ENCODE results near the gene ODC1. TPM values are rescaled to one million over a fixed set of nuclear protein-coding genes. Genes with fewer than 3 reads are reported as not detected.
A peak's percentile ranks its signal among the peaks of the same experiment; 100 is the strongest.

ODC1 gene
- polyA plus RNA-seq, 1 donor, result 108 TPM

GRCh38 chr2:10400978-10401951, 46.9 kb downstream of the ODC1 start:
- Histone ChIP-seq H3K27ac (ENCODE audit: low read length) (peak overlapping the region; percentile 13), H3K27me3 (ENCODE audit: control insufficient read depth, insufficient read depth, low read length) (no peaks in the 10 kb centered on the region), H3K4me3 (ENCODE audit: low read length) (no peak overlapping the region), H3K9me3 (ENCODE audit: control insufficient read depth, low read depth, low read length) (no peaks in the 10 kb centered on the region), H3K4me1 (ENCODE audit: control insufficient read depth, insufficient read depth, low read length) (peaks cover 24% of the 10 kb centered on the region), H3K36me3 (ENCODE audit: control insufficient read depth, insufficient read depth, low read length) (peaks cover 31% of the 10 kb centered on the region)
- no CpG with 5 or more reads among the region's 21 CpGs for whole genome bisulfite sequencing (ENCODE audit: insufficient coverage, low lambda C conversion rate)
- DNase-seq, result peak in 1 of 2 donors; percentile 63

- WGBS (ENCODE audit: insufficient coverage, low lambda C conversion rate), result no CpG with 5 or more reads among the region's 11 CpGs
- no peak overlapping the region for H3K4me3 ChIP-seq (ENCODE audit: low read length)
- no peaks in the 10 kb centered on the region for H3K9me3 ChIP-seq (ENCODE audit: control insufficient read depth, low read depth, low read length)
- no peaks in the 10 kb centered on the region for H3K27me3 ChIP-seq (ENCODE audit: control insufficient read depth, insufficient read depth, low read length)
- DNase-seq, result no peak
- peaks cover 24% of the 10 kb centered on the region for H3K4me1 ChIP-seq (ENCODE audit: control insufficient read depth, insufficient read depth, low read length)
- H3K36me3 ChIP-seq (ENCODE audit: control insufficient read depth, insufficient read depth, low read length), result peaks cover 26% of the 10 kb centered on the region
- no peak overlapping the region for H3K27ac ChIP-seq (ENCODE audit: low read length)
Observed at GRCh38 chr2:10400568-10400977, 47.6 kb downstream of the ODC1 start.

GRCh38 chr2:10400002-10400401, 48.1 kb downstream of the ODC1 start:
- Histone ChIP-seq H3K27me3 (ENCODE audit: control insufficient read depth, insufficient read depth, low read length) (no peaks in the 10 kb centered on the region), H3K4me1 (ENCODE audit: control insufficient read depth, insufficient read depth, low read length) (peaks cover 24% of the 10 kb centered on the region), H3K4me3 (ENCODE audit: low read length) (no peak overlapping the region), H3K27ac (ENCODE audit: low read length) (no peak overlapping the region), H3K36me3 (ENCODE audit: control insufficient read depth, insufficient read depth, low read length) (peaks cover 23% of the 10 kb centered on the region), H3K9me3 (ENCODE audit: control insufficient read depth, low read depth, low read length) (no peaks in the 10 kb centered on the region)
- no peak for DNase-seq
- WGBS (ENCODE audit: insufficient coverage, low lambda C conversion rate), result 100% methylated on average over 1 of the region's 14 CpGs

DNA sequence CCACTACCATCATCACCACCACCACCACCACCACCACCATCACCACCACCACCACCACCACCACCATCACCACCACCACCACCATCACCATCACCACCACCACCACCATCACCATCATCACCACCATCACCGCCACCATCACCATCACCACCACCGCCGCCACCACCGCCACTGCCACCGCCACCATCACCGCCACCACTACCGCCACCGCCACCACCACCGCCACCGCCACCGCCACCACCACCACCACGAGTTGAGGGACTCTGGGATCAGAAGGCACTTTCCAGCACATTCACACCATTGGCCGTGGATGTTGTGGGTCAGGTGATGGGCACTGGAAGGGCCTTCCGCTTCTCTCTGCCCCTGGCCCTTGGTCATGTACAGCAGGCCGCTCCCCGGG, 48.8 kb downstream of the ODC1 start:
- Histone ChIP-seq H3K9me3 (ENCODE audit: control insufficient read depth, low read depth, low read length) (no peaks in the 10 kb centered on the region), H3K4me1 (ENCODE audit: control insufficient read depth, insufficient read depth, low read length) (peaks cover 24% of the 10 kb centered on the region), H3K27ac (ENCODE audit: low read length) (no peak overlapping the region), H3K4me3 (ENCODE audit: low read length) (no peak overlapping the region), H3K36me3 (ENCODE audit: control insufficient read depth, insufficient read depth, low read length) (peaks cover 17% of the 10 kb centered on the region), H3K27me3 (ENCODE audit: control insufficient read depth, insufficient read depth, low read length) (no peaks in the 10 kb centered on the region)
- DNase-seq, result no peak
- WGBS (ENCODE audit: insufficient coverage, low lambda C conversion rate), result no CpG with 5 or more reads among the region's 16 CpGs

- no peaks in the 10 kb centered on the region for H3K27me3 ChIP-seq (ENCODE audit: control insufficient read depth, insufficient read depth, low read length)
- WGBS (ENCODE audit: insufficient coverage, low lambda C conversion rate), result no CpG with 5 or more reads among the region's 14 CpGs
- H3K27ac ChIP-seq (ENCODE audit: low read length), result no peak overlapping the region
- H3K9me3 ChIP-seq (ENCODE audit: control insufficient read depth, low read depth, low read length), result no peaks in the 10 kb centered on the region
- H3K4me3 ChIP-seq (ENCODE audit: low read length), result no peak overlapping the region
- H3K4me1 ChIP-seq (ENCODE audit: control insufficient read depth, insufficient read depth, low read length), result peaks cover 24% of the 10 kb centered on the region
- DNase-seq, result peak in 1 of 2 donors; percentile 15
- H3K36me3 ChIP-seq (ENCODE audit: control insufficient read depth, insufficient read depth, low read length), result peaks cover 12% of the 10 kb centered on the region
Observed at GRCh38 chr2:10398496-10398895, 49.6 kb downstream of the ODC1 start.

GRCh38 chr2:10397878-10398277, 50.2 kb downstream of the ODC1 start:
- WGBS (ENCODE audit: insufficient coverage, low lambda C conversion rate), result no CpG with 5 or more reads among the region's 4 CpGs
- peak in 1 of 2 donors; percentile 35 for DNase-seq

GRCh38 chr2:10397297-10397875, 50.7 kb downstream of the ODC1 start:
- no CpG with 5 or more reads among the region's 16 CpGs for WGBS (ENCODE audit: insufficient coverage, low lambda C conversion rate)
- no peak overlapping the region for H3K4me3 ChIP-seq (ENCODE audit: low read length)
- H3K9me3 ChIP-seq (ENCODE audit: control insufficient read depth, low read depth, low read length), result no peaks in the 10 kb centered on the region
- H3K36me3 ChIP-seq (ENCODE audit: control insufficient read depth, insufficient read depth, low read length), result peaks cover 12% of the 10 kb centered on the region
- no peak overlapping the region for H3K27ac ChIP-seq (ENCODE audit: low read length)
- DNase-seq, result no peak
- no peaks in the 10 kb centered on the region for H3K27me3 ChIP-seq (ENCODE audit: control insufficient read depth, insufficient read depth, low read length)
- peaks cover 26% of the 10 kb centered on the region for H3K4me1 ChIP-seq (ENCODE audit: control insufficient read depth, insufficient read depth, low read length)

More at GRCh38 chr2:10397878-10398277, 50.2 kb downstream of the ODC1 start:
- Histone ChIP-seq H3K4me3 (ENCODE audit: low read length) (no peak overlapping the region), H3K9me3 (ENCODE audit: control insufficient read depth, low read depth, low read length) (no peaks in the 10 kb centered on the region), H3K27ac (ENCODE audit: low read length) (no peak overlapping the region), H3K4me1 (ENCODE audit: control insufficient read depth, insufficient read depth, low read length) (peaks cover 26% of the 10 kb centered on the region), H3K27me3 (ENCODE audit: control insufficient read depth, insufficient read depth, low read length) (no peaks in the 10 kb centered on the region), H3K36me3 (ENCODE audit: control insufficient read depth, insufficient read depth, low read length) (peaks cover 12% of the 10 kb centered on the region)

DNA sequence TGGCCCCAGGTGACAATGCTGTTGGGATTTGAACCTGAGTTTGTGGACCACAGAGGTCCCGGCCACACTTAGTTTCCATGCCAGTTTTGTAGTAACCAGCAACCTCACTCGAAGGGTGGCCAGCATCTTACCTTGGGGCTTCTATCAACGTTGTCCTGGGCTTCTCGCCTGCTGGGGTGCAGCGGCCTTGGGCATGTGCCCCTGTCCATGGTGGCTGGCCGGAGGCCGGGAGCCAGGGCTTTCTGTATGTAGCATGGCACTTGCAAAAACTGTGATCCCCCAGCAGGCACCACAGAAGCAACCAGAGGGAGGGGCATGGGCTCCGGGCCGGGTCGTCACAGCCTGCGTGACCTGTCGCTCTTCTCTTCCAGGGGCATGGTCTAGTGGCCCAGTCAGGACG, 51.7 kb downstream of the ODC1 start:
- DNase-seq, result no peak
- peaks cover 12% of the 10 kb centered on the region for H3K36me3 ChIP-seq (ENCODE audit: control insufficient read depth, insufficient read depth, low read length)
- WGBS (ENCODE audit: insufficient coverage, low lambda C conversion rate), result no CpG with 5 or more reads among the region's 13 CpGs
- peaks cover 18% of the 10 kb centered on the region for H3K4me1 ChIP-seq (ENCODE audit: control insufficient read depth, insufficient read depth, low read length)
- H3K27me3 ChIP-seq (ENCODE audit: control insufficient read depth, insufficient read depth, low read length), result no peaks in the 10 kb centered on the region
- H3K4me3 ChIP-seq (ENCODE audit: low read length), result no peak overlapping the region
- no peak overlapping the region for H3K27ac ChIP-seq (ENCODE audit: low read length)
- H3K9me3 ChIP-seq (ENCODE audit: control insufficient read depth, low read depth, low read length), result no peaks in the 10 kb centered on the region

DNA sequence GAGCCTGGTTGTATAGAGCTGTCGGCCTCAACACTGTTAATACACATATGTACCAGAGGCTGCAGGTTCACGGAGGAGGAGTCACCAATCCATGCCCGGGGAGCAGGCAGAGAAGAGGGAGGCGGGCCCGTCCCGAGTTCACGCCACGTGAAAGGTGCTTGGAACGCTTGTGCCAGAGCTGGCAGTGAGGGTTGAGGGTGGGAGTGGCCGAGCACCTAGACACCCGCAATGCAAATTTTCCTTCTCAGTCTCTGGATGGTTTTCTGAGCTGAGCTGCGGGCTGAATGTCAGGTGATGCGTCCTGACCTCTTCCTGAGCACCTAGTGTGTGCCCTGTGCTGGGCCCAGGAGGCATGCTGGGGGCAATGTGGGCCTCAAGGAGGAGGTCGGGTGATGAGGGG, 52.2 kb downstream of the ODC1 start:
- H3K4me3 ChIP-seq (ENCODE audit: low read length), result no peak overlapping the region
- peaks cover 13% of the 10 kb centered on the region for H3K4me1 ChIP-seq (ENCODE audit: control insufficient read depth, insufficient read depth, low read length)
- no peaks in the 10 kb centered on the region for H3K27me3 ChIP-seq (ENCODE audit: control insufficient read depth, insufficient read depth, low read length)
- WGBS (ENCODE audit: insufficient coverage, low lambda C conversion rate), result no CpG with 5 or more reads among the region's 14 CpGs
- peaks cover 14% of the 10 kb centered on the region for H3K36me3 ChIP-seq (ENCODE audit: control insufficient read depth, insufficient read depth, low read length)
- no peaks in the 10 kb centered on the region for H3K9me3 ChIP-seq (ENCODE audit: control insufficient read depth, low read depth, low read length)
- H3K27ac ChIP-seq (ENCODE audit: low read length), result no peak overlapping the region
- no peak for DNase-seq

GRCh38 chr2:10393640-10393982, 54.5 kb downstream of the ODC1 start:
- Histone ChIP-seq H3K36me3 (ENCODE audit: control insufficient read depth, insufficient read depth, low read length) (peaks cover 11% of the 10 kb centered on the region), H3K9me3 (ENCODE audit: control insufficient read depth, low read depth, low read length) (no peaks in the 10 kb centered on the region), H3K27me3 (ENCODE audit: control insufficient read depth, insufficient read depth, low read length) (no peaks in the 10 kb centered on the region), H3K4me1 (ENCODE audit: control insufficient read depth, insufficient read depth, low read length) (peaks cover 15% of the 10 kb centered on the region), H3K4me3 (ENCODE audit: low read length) (no peak overlapping the region), H3K27ac (ENCODE audit: low read length) (no peak overlapping the region)
- no CpG with 5 or more reads among the region's 4 CpGs for WGBS (ENCODE audit: insufficient coverage, low lambda C conversion rate)
- DNase-seq, result no peak
